Psoas muscle (tissue), 8 donors: Measurements from ENCODE around the gene RREB1. TPM values are rescaled to one million over a fixed set of nuclear protein-coding genes. Genes with fewer than 3 reads are reported as not detected.

Source experiments
- ATAC-seq, 4 donors: fragments of 200-7000 bp; cut with Tn5 transposase; one replicate each; pipeline ENCODE4 v1.9.1; 2020; ENCODE audit warnings: moderate library complexity in 3 of 4, mild to moderate bottlenecking in 2 of 4
- DNase-seq, 2 donors: peaks; one replicate each; pipeline ENCODE4 v3.0.0-alpha.2; 2020
- H3K27ac ChIP-seq: fragments of 200-600 bp; one replicate; pipeline ENCODE4 v1.8.0; 2022
- H3K27me3 ChIP-seq, 3 donors: fragments of 200-600 bp in 1 of 3; one replicate each; pipeline versions ENCODE4 v1.6.1 to v1.8.0; 2013 to 2022; ENCODE audit warnings: low read length in 2 of 3, mild to moderate bottlenecking in 2 of 3, moderate library complexity in 1 of 3; ENCODE audit not compliant: insufficient read depth in 3 of 3
- H3K36me3 ChIP-seq, 2 donors: fragments of 200-600 bp in 1 of 2; one replicate each; pipeline versions ENCODE4 v1.6.1 to v1.8.0; 2013 to 2022; ENCODE audit warnings: low read depth in 1 of 2, mild to moderate bottlenecking in 1 of 2, moderate library complexity in 1 of 2; ENCODE audit not compliant: insufficient read depth in 1 of 2
- H3K4me1 ChIP-seq: fragments of 200-600 bp; one replicate; pipeline ENCODE4 v1.8.0; 2022
- H3K4me3 ChIP-seq: fragments of 200-600 bp; one replicate; pipeline ENCODE4 v1.8.0; 2022; ENCODE audit warnings: mild to moderate bottlenecking
- H3K9me3 ChIP-seq: fragments of 200-600 bp; one replicate; pipeline ENCODE4 v1.8.0; 2022
- CTCF ChIP-seq: fragments of 200-600 bp; IDR thresholded peaks from one replicate; pipeline ENCODE4 v1.8.0; 2022; ENCODE audit warnings: antibody characterized with exemption
- WGBS, 3 donors: extraction: QIAGEN DNeasy Blood & Tissue Kit; methylation state at CpG; one replicate each; pipeline versions ENCODE4 v1.1.6 to v1.1.7; 2013; 5-methylcytosine and 5-hydroxymethylcytosine counted together
- intact Hi-C, 2 donors: fragments of 100-400 bp; cut with DNase I; formaldehyde crosslinking; loops; one replicate each; pipeline versions ENCODE4 v1.11.0 to v1.14.2; 2022
- polyA plus RNA-seq, 3 donors: library from polyadenylated mRNA; stranded (reverse); fragments of 200-250 nt; gene quantifications; one replicate each; pipeline ENCODE4 v1.2.3, GENCODE V29; 2013
- total RNA-seq, 4 donors: library from RNA; stranded (reverse); fragmentation: NEBNext Ultra II Directional in 2 of 4; extraction: Animal tissue kit (Norgen Biotek cat#: 25700) in 2 of 4; gene quantifications; one replicate each; pipeline versions ENCODE4 v1.2.1 to v1.2.4, GENCODE V29; 2021 to 2023
- donor health status: healthy with polysubstance abuse.
- donor health status: DM: no; HTN: no; CAD: no; lungs with moderate emphysema.
- donor health status: Bipolar disorder and iron deficiency.
- donor health status: healthy.
- donor health status: DM: yes; HTN: yes; CAD: no.
- donor health status: DM: no; HTN: no; CAD: no.
- donor health status: DM: no; HTN: no; CAD: no.
- donor health status: DM: yes; HTN: yes; CAD: no.

RREB1 gene
- total and polyA plus RNA-seq, 7 donors: 4.6 to 49.4 (median 32.7) TPM

- Histone ChIP-seq H3K9me3 (peaks cover 10% of the 10 kb centered on the region), H3K4me3 (no peak overlapping the region), H3K27ac (no peak overlapping the region), H3K27me3 (no peaks in the 10 kb centered on the region), H3K36me3 (peaks cover 0 to 58% of the 10 kb centered on the region in 2 donors), H3K4me1 (no peaks in the 10 kb centered on the region)
- intact Hi-C loops: no loop called here
- ATAC-seq (no peak), DNase-seq (no peak)
- WGBS, 3 donors: 87 to 94% (median 91%) methylated on average over 6 of the region's 6 CpGs
- no peak for TF ChIP-seq CTCF
These were observed 144.0 kb downstream of the RREB1 start for GRCh38 chr6:7251646-7252260.

GRCh38 chr6:7252390-7252789 lies 144.6 kb downstream of the RREB1 start:
- 84 to 91% (median 85%) methylated on average over 4 of the region's 4 CpGs for WGBS, 3 donors
- DNase-seq: no peak
- peaks cover 0 to 52% of the 10 kb centered on the region in 2 donors for H3K36me3 ChIP-seq
- H3K4me3 ChIP-seq: no peak overlapping the region
- TF ChIP-seq CTCF: no peak
- ATAC-seq: no peak
- H3K9me3 ChIP-seq: peaks cover 10% of the 10 kb centered on the region
- no peak overlapping the region for H3K27ac ChIP-seq
- H3K4me1 ChIP-seq: no peaks in the 10 kb centered on the region
- H3K27me3 ChIP-seq: no peaks in the 10 kb centered on the region
- intact Hi-C loops: no loop called here

GRCh38 chr6:7254980-7255835 lies 147.4 kb downstream of the RREB1 start:
- Histone ChIP-seq H3K27ac (peak overlapping the region; percentile 73), H3K27me3 (no peaks in the 10 kb centered on the region), H3K36me3 (peaks cover 0 to 23% of the 10 kb centered on the region in 2 donors), H3K4me1 (peaks cover under 1% of the 10 kb centered on the region), H3K9me3 (peaks cover 10% of the 10 kb centered on the region), H3K4me3 (no peak overlapping the region)
- 56 to 60% (median 57%) methylated on average over 12 of the region's 12 CpGs for WGBS, 3 donors
- DNase-seq (peak in 1 of 2 donors; percentile 58), ATAC-seq (peak; percentile 67 to 83 (median 76))
- TF ChIP-seq CTCF: no peak
- intact Hi-C loops: no loop called here

- H3K27me3 ChIP-seq: no peaks in the 10 kb centered on the region
- no peak for TF ChIP-seq CTCF
- DNase-seq (no peak), ATAC-seq (no peak)
- H3K9me3 ChIP-seq: peaks cover 10% of the 10 kb centered on the region
- H3K4me1 ChIP-seq: peaks cover 7% of the 10 kb centered on the region
- H3K4me3 ChIP-seq: no peak overlapping the region
- intact Hi-C loops: no loop called here
- 94 to 98% (median 96%) methylated on average over 5 of the region's 5 CpGs for WGBS, 3 donors
- peaks cover 0 to 16% of the 10 kb centered on the region in 2 donors for H3K36me3 ChIP-seq
- H3K27ac ChIP-seq: no peak overlapping the region
These were observed 148.2 kb downstream of the RREB1 start for GRCh38 chr6:7255918-7256317.
